ENCODE measurements around the gene CIAO3.
A peak's percentile ranks its signal among the peaks of the same experiment; 100 is the strongest.

CIAO3 gene

DNA sequence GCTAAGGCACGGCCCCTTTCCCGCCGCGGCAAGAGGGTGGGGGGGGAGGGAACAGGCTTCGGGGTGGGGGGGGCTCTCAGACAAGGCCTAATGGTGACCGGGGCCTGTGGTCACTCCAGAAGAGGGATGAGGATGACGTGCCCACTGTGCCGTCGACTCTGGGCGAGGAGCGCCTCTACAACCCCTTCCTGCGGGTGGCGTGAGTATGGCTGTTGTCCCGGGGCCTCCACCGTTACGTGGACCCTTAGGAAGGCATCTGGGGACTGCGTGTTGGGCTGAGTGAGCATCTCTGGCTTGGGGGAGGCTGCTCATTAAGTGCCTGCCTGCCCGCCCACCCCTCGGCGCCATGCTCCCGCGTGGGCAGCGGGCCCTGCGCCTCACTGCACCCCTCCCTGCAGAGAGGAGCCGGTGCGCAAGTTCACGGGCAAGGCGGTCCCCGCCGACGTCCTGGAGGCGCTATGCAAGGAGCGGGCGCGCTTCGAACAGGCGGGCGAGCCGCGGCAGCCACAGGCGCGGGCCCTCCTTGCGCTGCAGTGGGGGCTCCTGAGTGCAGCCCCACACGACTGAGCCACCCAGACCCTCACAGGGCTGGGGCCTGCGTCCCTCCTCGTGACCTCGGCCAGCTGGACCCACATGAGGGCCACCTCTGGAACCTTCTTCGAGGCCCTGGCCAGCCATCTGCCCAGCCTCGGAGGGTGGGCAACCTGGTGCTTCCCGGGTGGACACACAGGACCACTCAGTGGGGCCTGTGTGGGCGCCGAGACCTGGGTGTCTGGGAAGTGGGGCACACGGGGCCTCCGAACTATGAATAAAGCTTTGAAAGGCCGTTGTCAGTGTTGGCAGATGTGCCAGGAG lies 11.7 kb downstream of the CIAO3 start:
- intact Hi-C loops (cut with DNase I) = no loop called here
- DNase-seq = peak in 41 of 42 donors; percentile 55 to 94 (median 81)

DNA sequence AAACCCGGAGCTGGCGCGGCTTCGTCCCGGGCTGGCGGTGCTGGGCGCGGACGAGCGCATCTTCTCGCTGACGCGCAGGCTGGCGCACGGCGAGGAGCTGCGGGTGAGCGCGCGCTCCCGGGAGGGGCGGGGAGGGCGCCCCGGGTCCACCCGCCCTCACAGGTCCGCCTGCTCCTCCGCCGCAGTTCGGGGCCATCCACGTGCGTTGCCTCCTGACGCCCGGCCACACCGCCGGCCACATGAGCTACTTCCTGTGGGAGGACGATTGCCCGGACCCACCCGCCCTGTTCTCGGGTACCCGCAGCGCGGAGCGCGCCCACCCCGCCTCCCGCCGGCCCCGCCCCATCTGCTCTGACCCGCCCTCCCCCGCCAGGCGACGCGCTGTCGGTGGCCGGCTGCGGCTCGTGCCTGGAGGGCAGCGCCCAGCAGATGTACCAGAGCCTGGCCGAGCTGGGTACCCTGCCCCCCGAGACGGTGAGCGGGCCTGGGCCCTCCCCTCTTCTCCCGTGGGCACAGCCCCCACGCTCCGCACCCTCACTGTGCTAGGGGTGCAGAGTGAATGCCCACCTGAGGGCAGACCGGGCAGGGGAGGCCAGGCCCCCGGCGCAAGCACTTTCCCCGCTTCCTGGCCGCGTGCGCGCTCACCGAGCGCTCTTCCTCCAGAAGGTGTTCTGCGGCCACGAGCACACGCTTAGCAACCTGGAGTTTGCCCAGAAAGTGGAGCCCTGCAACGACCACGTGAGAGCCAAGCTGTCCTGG lies 12.5 kb downstream of the CIAO3 start:
- DNase-seq = peak in 36 of 42 donors; percentile 48 to 84 (median 72)
- intact Hi-C loops (cut with DNase I) = no loop called here

DNA sequence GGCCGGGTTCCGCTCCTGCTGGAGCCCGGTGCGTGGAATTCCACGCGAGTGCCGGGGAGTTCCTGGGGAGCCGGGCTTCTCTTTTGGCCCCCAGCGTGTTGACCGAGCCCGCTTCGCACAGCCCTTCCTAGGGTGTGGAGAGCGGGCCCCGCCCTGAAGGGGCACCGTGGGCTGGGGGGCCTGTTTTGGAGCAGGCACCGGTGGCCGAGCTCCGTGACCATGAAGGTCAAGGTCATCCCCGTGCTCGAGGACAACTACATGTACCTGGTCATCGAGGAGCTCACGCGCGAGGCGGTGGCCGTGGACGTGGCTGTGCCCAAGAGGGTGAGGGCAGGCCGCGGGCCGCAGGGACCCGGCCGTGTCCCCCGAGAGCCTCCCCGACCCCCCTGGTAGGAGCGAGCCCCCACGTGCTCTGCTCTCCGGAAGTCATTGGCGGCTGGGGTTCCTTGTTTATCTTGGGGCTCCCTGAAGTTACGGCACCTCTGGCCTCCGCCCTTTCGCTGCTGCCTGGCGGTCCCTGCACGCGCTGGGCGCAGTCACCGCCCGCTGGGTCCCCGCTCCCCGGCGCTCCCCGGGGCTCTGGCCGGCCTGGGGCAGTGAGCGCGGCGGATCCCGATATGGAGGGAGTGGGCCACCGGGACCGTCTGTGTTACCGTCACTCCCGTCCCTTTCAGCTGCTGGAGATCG lies 13.4 kb downstream of the CIAO3 start:
- intact Hi-C loops (cut with DNase I) = no loop called here
- DNase-seq = peak in 2 of 42 donors; percentile 15 to 18

DNA sequence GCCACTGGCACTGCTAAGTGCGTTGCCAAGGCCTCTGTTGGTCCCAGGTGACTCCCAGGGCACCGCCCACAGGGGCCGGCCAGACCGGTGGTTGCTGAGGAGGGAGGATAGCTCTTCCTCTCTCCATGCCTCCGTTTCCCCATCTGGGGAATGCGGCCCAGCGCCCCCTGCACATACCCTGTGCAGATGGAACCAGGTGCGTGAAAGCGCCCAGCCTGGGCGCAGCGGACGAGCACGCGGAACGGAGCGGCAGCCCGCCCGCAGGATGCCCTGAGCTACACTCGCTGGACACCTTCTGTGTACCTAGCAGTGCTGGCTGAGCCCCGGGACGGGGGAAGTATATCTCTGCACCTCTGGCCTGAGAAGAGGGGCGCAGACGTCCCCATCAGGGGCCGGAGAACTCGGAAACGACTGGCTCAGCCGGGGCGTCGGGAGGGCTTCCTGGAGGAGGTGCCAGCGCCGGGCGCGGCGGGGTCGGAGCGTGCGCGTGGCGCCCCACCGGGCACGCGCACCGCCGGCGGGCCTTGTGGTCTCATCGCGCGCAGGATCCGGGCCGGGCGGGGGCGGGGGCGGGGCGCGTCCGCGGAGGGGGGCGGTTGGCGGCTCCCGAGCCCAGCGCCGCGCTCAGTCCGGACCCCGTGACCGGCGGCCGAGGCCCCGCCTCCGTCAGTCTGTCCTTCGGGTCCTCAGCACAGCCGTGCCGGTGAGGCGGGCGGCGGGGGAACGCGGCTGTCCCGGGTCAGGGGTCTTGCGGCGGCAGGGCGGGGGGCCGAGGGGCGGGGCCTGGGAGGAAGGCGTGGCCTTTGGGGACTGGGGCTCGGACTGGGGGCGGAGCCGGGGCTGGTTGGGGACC lies 14.1 kb downstream of the CIAO3 start, which contains the start of the genes CCDC78 and HAGHL:
CCDC78 (minus strand) TSS at position 6 of the 853 bp plus-strand sequence. CDS start 76 bp downstream, outside the sequence.
HAGHL (plus strand) TSS at position 669 of the 853 bp plus-strand sequence. CDS start 404 bp downstream, outside the sequence.
- peak in 30 of 42 donors; percentile 50 to 87 (median 70) for DNase-seq
- intact Hi-C loops (cut with DNase I) = no loop called here

DNA sequence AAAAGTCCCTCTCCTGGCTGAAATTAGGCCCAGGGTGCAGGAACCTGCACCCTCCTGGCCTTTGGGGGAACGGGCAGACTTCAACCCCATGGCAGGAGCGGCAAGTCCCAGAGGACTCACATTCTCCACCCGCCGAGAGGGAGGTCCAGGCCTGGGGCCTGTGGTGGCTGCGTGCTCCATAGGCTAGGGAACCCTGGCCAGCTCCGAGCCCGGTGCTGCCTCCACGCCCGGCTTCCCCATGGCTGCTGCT lies 14.7 kb downstream of the CIAO3 start:
- intact Hi-C loops (cut with DNase I) = no loop called here
- DNase-seq = no peak

DNA sequence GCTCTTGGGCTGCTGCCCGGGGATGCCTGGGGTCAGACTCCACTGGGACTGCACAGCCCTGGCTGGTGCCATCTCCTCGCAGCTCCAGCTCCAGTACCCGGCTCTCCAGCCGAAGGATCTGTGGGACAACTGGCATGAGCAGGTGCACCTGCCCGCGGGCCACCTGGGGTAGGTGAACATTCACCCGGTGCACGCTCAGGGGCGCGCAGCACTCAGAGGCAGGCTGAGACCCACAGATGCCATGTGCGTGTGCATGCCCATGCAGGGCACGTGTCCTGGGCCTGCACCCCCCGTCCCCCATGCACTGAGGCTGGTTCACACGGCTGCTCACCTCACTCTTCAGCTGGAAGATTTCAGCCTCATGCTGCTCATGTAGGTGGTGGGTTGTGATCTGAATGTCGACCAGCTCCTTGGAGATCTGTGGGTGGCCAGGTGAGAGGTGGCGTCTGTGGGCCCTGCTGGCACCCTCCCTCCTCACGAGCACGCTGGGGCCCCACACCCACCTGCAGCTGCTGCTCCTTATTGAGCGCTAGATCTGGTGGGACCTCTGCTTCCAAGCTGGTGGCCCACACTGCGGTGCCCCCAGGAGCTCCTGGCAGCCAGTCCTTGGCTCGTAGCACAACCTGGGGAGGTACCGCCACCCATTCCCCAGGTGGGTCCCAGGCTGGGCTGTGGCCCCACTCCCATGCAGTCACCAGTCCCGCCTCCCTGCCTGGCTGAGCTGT lies 15.2 kb downstream of the CIAO3 start:
- intact Hi-C loops (cut with DNase I) = no loop called here
- DNase-seq = peak in 8 of 42 donors; percentile 6 to 75 (median 50)

DNA sequence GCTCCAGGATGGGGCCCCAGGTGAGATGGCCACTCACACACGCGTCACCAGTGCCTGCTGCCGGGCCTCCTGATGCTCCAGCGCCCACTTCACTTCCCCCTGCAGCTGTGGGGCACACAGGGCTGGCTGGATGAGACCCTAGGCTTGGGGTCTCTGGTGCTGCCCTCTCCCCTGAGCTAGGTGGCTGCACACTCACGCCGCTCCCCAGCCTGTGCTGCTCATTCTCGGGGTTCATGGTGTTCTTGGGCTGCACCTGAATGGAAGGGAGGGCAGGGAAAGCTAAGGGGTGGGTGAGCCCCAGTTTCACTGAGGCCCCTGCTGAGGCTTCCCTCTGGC lies 15.8 kb downstream of the CIAO3 start:
- intact Hi-C loops (cut with DNase I) = no loop called here

DNA sequence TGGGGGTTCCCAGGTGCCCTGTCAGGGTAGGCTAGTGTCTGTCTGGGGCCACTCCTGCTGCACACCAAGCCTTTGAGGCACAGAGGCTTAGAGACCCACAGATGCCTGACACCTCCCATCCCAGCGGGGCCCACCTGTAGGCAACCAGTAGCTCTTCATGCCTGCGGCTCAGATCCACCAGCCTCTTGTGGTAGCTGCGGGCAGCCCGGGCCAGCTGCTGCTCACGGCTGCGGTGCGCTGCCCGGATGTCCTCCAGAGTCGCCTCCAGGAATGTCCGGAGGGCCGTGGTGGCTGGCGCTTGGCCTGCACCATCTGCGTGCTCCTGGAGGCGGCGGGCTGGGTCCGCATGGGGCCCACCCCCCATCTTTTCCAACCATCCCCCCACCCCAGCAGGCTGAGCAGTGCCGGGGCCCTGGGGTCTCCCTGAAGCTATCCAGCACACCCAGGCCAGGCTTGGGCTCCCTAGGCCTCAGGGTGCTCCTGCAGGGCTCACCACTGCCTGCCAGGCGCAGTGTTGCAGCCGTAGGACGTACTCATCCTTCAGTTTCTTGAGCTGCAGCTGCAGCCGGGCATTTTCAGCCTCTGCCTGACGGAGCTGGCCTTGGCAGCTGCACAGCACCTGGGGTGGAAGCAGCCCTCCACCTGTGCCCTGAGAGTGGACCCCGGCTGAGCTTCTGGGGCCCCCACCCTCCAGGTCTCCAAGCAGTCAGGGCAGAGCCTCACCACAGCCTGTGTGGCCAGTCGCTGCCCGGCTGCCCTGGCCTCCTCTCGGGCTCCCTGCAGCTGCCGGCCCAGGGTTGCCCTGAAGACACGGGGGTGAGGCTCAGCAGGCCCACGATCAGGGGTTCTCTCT lies 16.4 kb downstream of the CIAO3 start:
- intact Hi-C loops (cut with DNase I) = no loop called here
- DNase-seq = peak in 5 of 42 donors; percentile 15 to 39 (median 34)

More for the DNA sequence above, 15.8 kb downstream of the CIAO3 start:
- DNase-seq = peak in 5 of 42 donors; percentile 1 to 34 (median 9)

DNA sequence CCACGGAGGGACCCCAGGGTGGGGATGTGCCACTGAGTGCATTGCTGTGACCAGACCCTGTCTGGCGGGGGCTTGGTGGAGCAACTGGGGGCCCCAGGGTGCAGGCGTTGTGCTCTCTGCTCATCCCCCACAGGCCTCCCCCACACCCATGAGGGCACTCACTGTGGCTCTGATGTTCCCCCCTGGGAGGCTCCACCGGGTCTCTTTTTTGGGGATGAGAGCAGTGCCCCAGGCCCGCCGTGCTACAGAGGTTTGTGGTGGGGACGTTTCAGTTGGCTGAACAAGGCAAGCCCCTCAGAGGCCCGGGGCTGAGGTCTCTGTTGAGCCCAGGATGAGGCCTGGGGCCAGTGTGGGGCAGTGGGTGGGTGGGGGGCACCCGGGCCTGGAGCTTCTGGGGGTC lies 17.1 kb downstream of the CIAO3 start:
- intact Hi-C loops (cut with DNase I) = no loop called here
- DNase-seq = peak in 1 of 42 donors; percentile 4

DNA sequence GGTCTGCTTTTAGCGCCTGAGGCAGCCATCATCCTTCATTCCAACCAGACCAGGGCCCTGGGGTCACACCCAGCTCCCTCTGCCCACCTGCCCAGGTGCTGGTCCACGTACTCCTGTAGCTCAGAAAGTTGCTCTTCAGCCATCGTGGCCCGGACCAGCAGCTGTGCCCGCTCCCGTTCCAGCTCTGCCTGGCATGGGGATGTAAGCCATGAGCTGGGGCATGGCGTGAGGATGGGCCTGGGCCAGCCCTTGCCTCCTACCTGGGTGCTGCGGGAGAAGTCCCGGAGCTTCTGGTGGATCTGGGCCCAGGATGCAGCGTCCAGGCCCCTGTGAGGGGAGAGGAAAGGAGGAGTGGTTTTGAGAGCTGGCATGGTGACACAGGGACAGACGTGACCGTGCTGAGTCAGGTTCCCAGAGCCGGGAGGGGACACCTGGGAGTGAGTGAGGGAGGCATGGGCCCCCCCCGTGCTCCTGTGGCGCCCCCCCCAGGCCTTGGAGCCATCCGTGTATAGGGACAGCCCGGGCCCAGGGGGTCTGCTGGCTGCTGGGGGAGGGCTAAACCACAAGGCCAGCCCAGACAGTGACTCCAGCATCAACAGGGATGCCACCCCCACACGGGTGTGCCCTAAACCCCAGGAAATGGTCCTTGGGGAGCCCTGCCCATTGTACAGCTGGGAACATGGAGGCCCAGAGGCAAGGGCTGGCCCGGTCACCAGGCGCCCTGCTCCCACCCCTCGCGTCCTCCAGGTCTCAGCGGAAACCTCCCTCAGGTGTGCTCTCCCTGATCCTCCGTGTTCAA lies 17.8 kb downstream of the CIAO3 start:
- DNase-seq = peak in 5 of 42 donors; percentile 2 to 39 (median 8)
- intact Hi-C loops (cut with DNase I) = no loop called here

DNA sequence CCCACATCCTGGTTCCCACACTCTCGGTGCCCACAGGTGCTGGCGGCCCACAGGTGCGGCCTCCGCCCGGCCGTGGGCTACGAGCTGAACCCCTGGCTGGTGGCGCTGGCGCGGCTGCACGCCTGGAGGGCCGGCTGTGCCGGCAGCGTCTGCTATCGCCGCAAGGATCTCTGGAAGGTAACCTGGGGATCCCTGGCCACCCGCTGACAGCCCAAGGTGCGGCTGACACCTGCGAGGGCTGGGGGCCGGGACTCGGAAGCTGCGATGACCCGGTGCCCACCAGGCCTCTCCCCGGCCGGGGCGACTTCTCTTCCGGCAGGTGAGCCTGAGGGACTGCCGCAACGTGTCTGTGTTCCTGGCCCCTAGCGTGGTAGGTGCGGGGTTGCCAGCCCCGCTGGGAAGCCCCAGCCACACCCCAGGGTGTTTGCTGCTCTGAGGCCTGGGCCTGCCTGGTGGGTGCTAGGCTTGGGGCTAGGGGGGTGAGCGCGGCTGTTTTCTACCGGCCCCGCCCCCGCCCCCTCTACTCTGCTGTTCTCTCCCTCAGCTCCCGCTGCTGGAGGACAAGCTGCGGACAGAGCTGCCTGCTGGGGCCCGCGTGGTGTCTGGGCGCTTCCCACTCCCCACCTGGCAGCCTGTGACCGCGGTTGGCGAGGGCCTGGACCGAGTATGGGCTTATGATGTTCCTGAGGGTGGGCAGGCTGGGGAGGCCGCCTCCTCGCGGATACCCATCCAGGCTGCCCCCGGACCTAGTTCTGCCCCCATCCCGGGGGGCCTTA lies 18.8 kb downstream of the CIAO3 start:
- peak in 4 of 42 donors; percentile 7 to 25 (median 14) for DNase-seq
- intact Hi-C loops (cut with DNase I) = loop anchor here (2.0 kb wide), 1 partner anchor 19 kb away; the partner anchor contains the start of gene CIAO3

DNA sequence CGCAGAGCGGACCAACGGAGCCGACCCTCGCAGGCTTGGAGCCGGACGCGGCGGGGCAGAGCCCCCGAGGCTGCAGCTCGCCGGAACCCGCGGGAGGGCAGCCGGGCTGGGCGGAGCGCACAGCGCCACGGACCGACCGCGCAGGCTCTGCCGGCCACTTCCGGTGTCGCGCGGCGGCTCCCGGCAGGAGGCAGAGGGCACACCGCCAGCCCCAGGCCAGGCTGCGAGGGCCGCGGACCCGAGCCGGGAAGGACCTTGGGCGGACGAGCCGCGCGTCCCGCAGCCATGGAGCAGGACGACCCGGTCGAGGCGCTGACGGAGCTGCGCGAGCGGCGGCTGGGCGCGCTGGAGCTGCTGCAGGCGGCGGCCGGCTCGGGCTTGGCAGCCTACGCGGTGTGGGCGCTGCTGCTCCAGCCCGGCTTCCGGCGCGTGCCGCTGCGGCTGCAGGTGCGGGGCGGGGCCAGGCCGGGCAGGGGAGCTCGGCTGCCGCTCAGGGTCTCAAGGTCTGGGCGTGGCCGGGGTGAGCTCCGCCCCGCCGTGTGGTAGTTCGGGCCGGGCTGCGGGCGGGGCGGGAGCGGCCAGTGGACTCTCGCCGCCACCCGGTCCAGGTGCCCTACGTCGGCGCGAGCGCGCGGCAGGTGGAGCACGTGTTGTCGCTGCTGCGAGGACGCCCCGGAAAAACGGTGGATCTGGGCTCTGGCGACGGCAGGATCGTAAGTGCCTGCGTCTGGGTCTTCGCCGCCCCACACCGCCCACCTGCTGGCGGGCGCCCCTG lies 19.6 kb downstream of the CIAO3 start, which contains the start of gene ANTKMT:
ANTKMT (plus strand) TSS at position 157 of the 775 bp plus-strand sequence; CDS start at position 286, 129 bp downstream.
- intact Hi-C loops (cut with DNase I) = loop anchor here (2.0 kb wide), 1 partner anchor 20 kb away; the partner anchor contains the start of gene CIAO3
- DNase-seq = peak in 37 of 42 donors; percentile 57 to 90 (median 79)

DNA sequence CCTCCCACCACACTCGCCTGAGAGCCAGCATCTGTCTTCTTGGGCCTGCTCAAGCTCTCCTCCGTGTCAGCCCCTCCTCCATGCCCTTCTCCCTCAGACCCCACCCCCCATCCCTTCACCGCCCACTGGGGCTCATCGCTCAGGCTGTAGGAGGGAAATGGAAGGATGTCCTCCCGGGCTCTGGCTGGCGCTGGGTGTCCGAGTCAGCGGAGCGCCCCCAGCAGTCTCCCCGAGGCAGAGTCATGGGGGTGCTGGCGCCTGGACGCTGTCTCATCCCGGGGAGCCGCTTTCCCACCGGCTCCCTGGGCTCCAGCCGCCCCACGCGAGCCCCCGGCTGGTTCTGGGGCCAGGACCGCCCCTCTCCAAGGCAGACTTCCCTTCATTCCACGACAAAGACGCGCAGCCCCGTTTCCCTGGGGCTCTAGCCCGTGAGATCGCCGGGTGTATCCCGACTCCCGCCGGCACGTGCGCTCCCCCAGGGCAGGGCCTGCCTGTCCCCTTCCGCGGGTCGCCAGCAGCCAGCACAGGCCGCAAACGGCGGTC lies 20.3 kb downstream of the CIAO3 start:
- intact Hi-C loops (cut with DNase I) = loop anchor here (2.0 kb wide), 1 partner anchor 20 kb away; the partner anchor contains the start of gene CIAO3
- peak in 26 of 42 donors; percentile 36 to 86 (median 65) for DNase-seq
